IPS-18c (cell line): ENCODE data around the gene SACS.

Experiments
- H3K4me3 ChIP-seq: 2 replicates; pipeline ENCODE4 v1.7.0; 2013; ENCODE audit warnings: low read depth, mild to moderate bottlenecking, low read length, moderate library complexity; ENCODE audit not compliant: insufficient read depth
- H3K9me3 ChIP-seq: one replicate; pipeline ENCODE4 v1.6.1; 2013; ENCODE audit warnings: mild to moderate bottlenecking, low read length, moderate library complexity; ENCODE audit not compliant: control insufficient read depth, insufficient read depth

Gene SACS

DNA sequence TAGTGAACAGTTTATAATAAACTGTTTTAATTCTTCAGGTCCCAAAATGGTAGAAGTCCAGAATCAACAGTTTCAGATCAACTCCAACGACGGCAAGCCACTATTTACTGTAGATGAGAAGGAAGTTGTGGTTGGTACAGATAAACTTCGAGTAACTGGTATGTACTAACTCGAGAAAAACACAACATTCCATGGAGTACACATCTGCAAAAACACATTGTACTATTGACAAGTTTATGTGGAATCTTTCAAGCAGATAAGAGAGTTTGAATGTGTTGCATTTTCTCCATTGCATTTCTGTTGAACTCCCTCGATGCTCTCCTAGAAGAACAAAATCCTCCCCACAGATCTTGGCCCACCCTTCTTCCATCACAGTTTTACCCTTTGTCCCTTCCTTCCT lies 154.2 kb downstream of the SACS start:
- Histone ChIP-seq H3K4me3 (no peak overlapping the region), H3K9me3 (no peaks in the 10 kb centered on the region)
